ENCODE measurements around the gene NFIA.

GRCh38 chr1:61389926-61390845 is 307.8 kb downstream of the NFIA start:
- TF ChIP-seq CTCF (IDR thresholded peaks at IDR 0.05) (no peak), POLR2AphosphoS5 (IDR thresholded peaks at IDR 0.05; ENCODE audit: low read depth, low read length) (no peak), SIN3A (IDR thresholded peaks at IDR 0.05; ENCODE audit: borderline replicate concordance, insufficient read depth, low read depth, low read length) (no peak), REST (IDR thresholded peaks at IDR 0.05; ENCODE audit: insufficient read depth in 1 of 2, low read depth in 2 of 2, low read length in 1 of 2) (no peak)

Data from Panc1 (cell line).